Calu3 (cell line): Measurements from ENCODE around the gene ZNF532. TPM values are rescaled to one million over a fixed set of nuclear protein-coding genes. Genes with fewer than 3 reads are reported as not detected.

Source experiments
- BruUV-seq: library from RNA; stranded (reverse); fragments of 400-500 nt; replicated peaks from 2 replicates; lab custom pipeline; 2021; lab: Mats Ljungman, UMichigan
- CTCF ChIA-PET: fragments of 300-600 bp; sonication (Branson Sonifier 250); formaldehyde crosslinking; loops from one replicate; lab custom pipeline; 2022; ENCODE audit warnings: antibody characterized with exemption; lab: Charles Lee
- DNase-seq: peaks from one replicate; pipeline ENCODE4 v3.0.0; 2022
- H3K27ac Mint-ChIP-seq: one replicate; pipeline ENCODE4 v1.8.0; 2022; ENCODE audit warnings: mixed read lengths; ENCODE audit not compliant: unreplicated experiment
- H3K27me3 Mint-ChIP-seq: one replicate; pipeline ENCODE4 v1.8.0; 2022; ENCODE audit warnings: mixed read lengths; ENCODE audit not compliant: unreplicated experiment
- H3K36me3 Mint-ChIP-seq: one replicate; pipeline ENCODE4 v1.8.0; 2022; ENCODE audit warnings: mild to moderate bottlenecking, moderate library complexity, mixed read lengths; ENCODE audit not compliant: insufficient read depth, unreplicated experiment
- H3K4me1 Mint-ChIP-seq: one replicate; pipeline ENCODE4 v1.8.0; 2022; ENCODE audit warnings: mild to moderate bottlenecking, low read depth, mixed read lengths; ENCODE audit not compliant: unreplicated experiment
- H3K4me3 Mint-ChIP-seq: one replicate; pipeline ENCODE4 v1.8.0; 2022; ENCODE audit warnings: mild to moderate bottlenecking, low read depth, moderate library complexity, mixed read lengths; ENCODE audit not compliant: unreplicated experiment
- H3K9me3 Mint-ChIP-seq: one replicate; pipeline ENCODE4 v1.8.0; 2022; ENCODE audit warnings: low read depth, mixed read lengths; ENCODE audit not compliant: unreplicated experiment
- intact Hi-C: fragments of 100-400 bp; cut with micrococcal nuclease; formaldehyde crosslinking; loops from one replicate; pipeline ENCODE4 v1.10.0; 2022; ENCODE audit not compliant: unreplicated experiment
- total RNA-seq: library from RNA; stranded (reverse); gene quantifications from 2 replicates; pipeline ENCODE4 v1.2.3, GENCODE V29; 2022
- TF ChIP-seq, protein P1 (sequence below): fragments of 200-600 bp; IDR thresholded peaks from one replicate; pipeline ENCODE4 v1.8.0; 2022; ENCODE audit warnings: antibody characterized with exemption; ENCODE audit not compliant: unreplicated experiment

Gene ZNF532
- total RNA-seq, 1 experiment from 2014 or later = 150 TPM

DNA sequence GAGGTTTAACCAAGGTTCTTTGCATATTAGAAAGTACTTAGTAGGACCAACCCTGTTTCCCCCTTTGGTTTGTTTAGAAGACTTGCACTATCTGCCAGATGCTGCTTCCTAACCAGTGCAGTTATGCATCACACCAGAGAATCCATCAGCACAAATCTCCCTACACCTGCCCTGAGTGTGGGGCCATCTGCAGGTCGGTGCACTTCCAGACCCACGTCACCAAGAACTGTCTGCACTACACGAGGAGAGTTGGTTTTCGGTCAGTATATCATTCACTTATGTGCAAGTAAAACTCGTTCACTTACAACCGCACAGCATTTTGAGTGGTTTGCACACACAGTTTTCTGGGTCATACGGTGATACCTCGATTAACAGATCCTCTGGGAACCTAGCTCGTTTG is 69.7 kb downstream of the ZNF532 start:
- no TSS peak for BruUV-seq
- CTCF ChIA-PET = no interaction called here
- H3K27ac Mint-ChIP-seq = no peak overlapping the region
- no peak overlapping the region for H3K4me3 Mint-ChIP-seq
- H3K4me1 Mint-ChIP-seq = peaks cover 41% of the 10 kb centered on the region
- H3K27me3 Mint-ChIP-seq = no peaks in the 10 kb centered on the region
- intact Hi-C loops = no loop called here
- peaks cover 36% of the 10 kb centered on the region for H3K36me3 Mint-ChIP-seq
- DNase-seq = no peak
- no peaks in the 10 kb centered on the region for H3K9me3 Mint-ChIP-seq
- TF ChIP-seq, protein P1, sequence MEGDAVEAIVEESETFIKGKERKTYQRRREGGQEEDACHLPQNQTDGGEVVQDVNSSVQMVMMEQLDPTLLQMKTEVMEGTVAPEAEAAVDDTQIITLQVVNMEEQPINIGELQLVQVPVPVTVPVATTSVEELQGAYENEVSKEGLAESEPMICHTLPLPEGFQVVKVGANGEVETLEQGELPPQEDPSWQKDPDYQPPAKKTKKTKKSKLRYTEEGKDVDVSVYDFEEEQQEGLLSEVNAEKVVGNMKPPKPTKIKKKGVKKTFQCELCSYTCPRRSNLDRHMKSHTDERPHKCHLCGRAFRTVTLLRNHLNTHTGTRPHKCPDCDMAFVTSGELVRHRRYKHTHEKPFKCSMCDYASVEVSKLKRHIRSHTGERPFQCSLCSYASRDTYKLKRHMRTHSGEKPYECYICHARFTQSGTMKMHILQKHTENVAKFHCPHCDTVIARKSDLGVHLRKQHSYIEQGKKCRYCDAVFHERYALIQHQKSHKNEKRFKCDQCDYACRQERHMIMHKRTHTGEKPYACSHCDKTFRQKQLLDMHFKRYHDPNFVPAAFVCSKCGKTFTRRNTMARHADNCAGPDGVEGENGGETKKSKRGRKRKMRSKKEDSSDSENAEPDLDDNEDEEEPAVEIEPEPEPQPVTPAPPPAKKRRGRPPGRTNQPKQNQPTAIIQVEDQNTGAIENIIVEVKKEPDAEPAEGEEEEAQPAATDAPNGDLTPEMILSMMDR = no peak

GRCh38 chr18:58934933-58935577 is 70.4 kb downstream of the ZNF532 start:
- no TSS peak for BruUV-seq
- DNase-seq = no peak
- H3K27me3 Mint-ChIP-seq = no peaks in the 10 kb centered on the region
- peaks cover 34% of the 10 kb centered on the region for H3K4me1 Mint-ChIP-seq
- H3K9me3 Mint-ChIP-seq = no peaks in the 10 kb centered on the region
- H3K4me3 Mint-ChIP-seq = no peak overlapping the region
- intact Hi-C loops = no loop called here
- CTCF ChIA-PET = no interaction called here
- peaks cover 42% of the 10 kb centered on the region for H3K36me3 Mint-ChIP-seq
- H3K27ac Mint-ChIP-seq = no peak overlapping the region
- TF ChIP-seq, protein P1 = no peak

DNA sequence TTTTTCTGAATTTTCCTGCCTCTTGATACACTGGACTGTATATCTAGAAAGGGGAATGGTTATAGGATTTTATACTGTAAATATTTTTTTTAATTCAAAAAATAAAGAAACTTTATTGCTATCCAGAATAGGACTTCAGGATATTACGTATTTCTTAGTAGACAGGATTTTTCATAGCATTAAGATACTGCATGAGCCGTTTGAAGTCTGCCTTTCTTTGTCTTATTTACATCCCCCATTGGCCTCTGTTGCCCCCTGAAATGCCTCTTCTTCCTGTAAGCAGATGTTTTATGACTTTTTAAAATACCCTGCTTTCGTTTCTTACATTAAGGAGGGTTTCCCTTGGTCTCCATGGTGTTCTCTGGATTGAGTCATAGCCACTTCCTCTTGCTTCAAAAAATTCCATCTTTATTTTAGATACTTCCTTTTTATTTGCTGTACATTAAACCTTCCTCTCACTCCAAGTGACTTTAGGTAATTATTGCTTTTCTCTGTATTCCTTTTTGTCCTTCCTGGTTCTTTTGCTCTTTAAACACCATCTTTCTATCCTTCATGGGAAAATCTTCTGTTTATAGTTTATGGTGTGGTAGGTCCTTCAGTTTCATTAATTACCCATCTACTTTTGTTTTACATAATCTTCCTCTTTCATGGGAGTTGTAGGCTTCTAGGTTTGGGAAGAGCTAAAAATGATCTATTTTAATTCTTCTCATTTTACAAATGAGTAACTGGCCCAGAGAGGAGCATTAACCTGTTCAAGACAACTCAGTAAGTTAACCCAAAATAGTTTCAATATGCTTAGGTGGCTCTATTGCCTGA is 72.6 kb downstream of the ZNF532 start:
- no TSS peak for BruUV-seq
- Mint-ChIP-seq H3K9me3 (no peaks in the 10 kb centered on the region), H3K4me3 (no peak overlapping the region), H3K4me1 (peaks cover 21% of the 10 kb centered on the region), H3K27ac (peak overlapping the region; percentile 56), H3K27me3 (no peaks in the 10 kb centered on the region), H3K36me3 (peaks cover 59% of the 10 kb centered on the region)
- intact Hi-C loops = no loop called here
- DNase-seq = no peak
- TF ChIP-seq, protein P1 = no peak
- CTCF ChIA-PET = interaction anchor here (0.7 to 1.2 kb wide), 2 partner anchors 152 to 385 kb away, joined by 3 to 4 read pairs; no protein-coding TSS in a partner anchor

DNA sequence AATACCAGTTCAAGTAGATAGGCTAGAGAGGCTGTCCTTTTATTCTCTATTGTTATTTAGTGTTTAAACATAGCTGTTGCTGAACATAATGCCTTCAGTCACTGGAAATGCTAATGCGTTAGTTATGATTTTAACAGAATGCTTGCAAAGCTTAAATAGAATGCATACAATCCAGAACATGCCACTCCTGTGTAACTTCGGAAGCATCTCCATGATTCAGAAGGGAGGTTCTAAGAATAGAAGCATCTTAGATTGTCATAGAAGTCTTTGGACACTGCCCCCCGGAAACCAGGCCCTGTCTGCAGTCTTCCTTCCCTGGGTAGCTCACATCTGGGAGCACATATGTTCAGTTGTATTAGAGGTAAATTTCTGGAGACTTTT is 73.2 kb downstream of the ZNF532 start:
- H3K27ac Mint-ChIP-seq = peak overlapping the region; percentile 56

More for the DNA sequence above, 73.2 kb downstream of the ZNF532 start:
- CTCF ChIA-PET = interaction anchor here (0.7 to 1.2 kb wide), 2 partner anchors 152 to 385 kb away, joined by 3 to 4 read pairs; no protein-coding TSS in a partner anchor
- Mint-ChIP-seq H3K27me3 (no peaks in the 10 kb centered on the region), H3K4me1 (peaks cover 21% of the 10 kb centered on the region), H3K36me3 (peaks cover 65% of the 10 kb centered on the region), H3K4me3 (no peak overlapping the region), H3K9me3 (no peaks in the 10 kb centered on the region)
- TF ChIP-seq, protein P1 = no peak
- DNase-seq = no peak
- intact Hi-C loops = no loop called here
- no TSS peak for BruUV-seq
